ENCODE measurements around the gene UBAC2. TPM values are rescaled to one million over a fixed set of nuclear protein-coding genes. Genes with fewer than 3 reads are reported as not detected.

The UBAC2 gene
- polyA plus RNA-seq, 1 experiment = 71.4 TPM

- POLR2A ChIA-PET = interaction anchor here (1.2 kb wide), 1 partner anchor 9 kb away, joined by 11 read pairs; the partner anchor contains the start of gene UBAC2
- peaks cover 9% of the 10 kb centered on the region for H3K27me3 ChIP-seq (ENCODE audit: control insufficient read depth, insufficient read depth, low read length)
- no peak for TF ChIP-seq CTCF (IDR thresholded peaks at IDR 0.05; ENCODE audit: low read depth, low read length)
- CTCF ChIA-PET = interaction anchor here (1.4 kb wide), 1 partner anchor 10 kb away, joined by 4 read pairs; no protein-coding TSS in a partner anchor
- no peak for DNase-seq (ENCODE audit: low read depth, low spot score)
- no peak overlapping the region for H3K27ac ChIP-seq (ENCODE audit: low read depth, low read length)
- no peaks in the 10 kb centered on the region for H3K9me3 ChIP-seq (ENCODE audit: control insufficient read depth, insufficient read depth, low read length)
- H3K4me3 ChIP-seq (ENCODE audit: low read depth, low read length) = no peak overlapping the region
Observed at GRCh38 chr13:99191336-99191899, 9.2 kb upstream of the UBAC2 start.

- DNase-seq (ENCODE audit: low read depth, low spot score) = peak; percentile 27
- no peak for TF ChIP-seq CTCF (IDR thresholded peaks at IDR 0.05; ENCODE audit: low read depth, low read length)
- Histone ChIP-seq H3K27ac (ENCODE audit: low read depth, low read length) (no peak overlapping the region), H3K27me3 (ENCODE audit: control insufficient read depth, insufficient read depth, low read length) (peaks cover 9% of the 10 kb centered on the region), H3K4me3 (ENCODE audit: low read depth, low read length) (no peak overlapping the region), H3K9me3 (ENCODE audit: control insufficient read depth, insufficient read depth, low read length) (no peaks in the 10 kb centered on the region)
- ChIA-PET CTCF (interaction anchor here (1.4 kb wide), 1 partner anchor 9 kb away, joined by 4 read pairs; no protein-coding TSS in a partner anchor), POLR2A (interaction anchor here (1.2 kb wide), 1 partner anchor 8 kb away, joined by 11 read pairs; the partner anchor contains the start of gene UBAC2)
Observed at GRCh38 chr13:99191900-99192399, 8.7 kb upstream of the UBAC2 start.

- CTCF ChIA-PET = interaction anchor here (1.4 kb wide), 1 partner anchor 9 kb away, joined by 4 read pairs; no protein-coding TSS in a partner anchor
- H3K27ac ChIP-seq (ENCODE audit: low read depth, low read length) = no peak overlapping the region
- no peak for TF ChIP-seq CTCF (IDR thresholded peaks at IDR 0.05; ENCODE audit: low read depth, low read length)
- H3K9me3 ChIP-seq (ENCODE audit: control insufficient read depth, insufficient read depth, low read length) = no peaks in the 10 kb centered on the region
- no peak for DNase-seq (ENCODE audit: low read depth, low spot score)
- H3K4me3 ChIP-seq (ENCODE audit: low read depth, low read length) = no peak overlapping the region
- peaks cover 9% of the 10 kb centered on the region for H3K27me3 ChIP-seq (ENCODE audit: control insufficient read depth, insufficient read depth, low read length)
- POLR2A ChIA-PET = interaction anchor here (1.2 kb wide), 1 partner anchor 8 kb away, joined by 11 read pairs; the partner anchor contains the start of gene UBAC2
Observed at GRCh38 chr13:99192480-99192879, 8.2 kb upstream of the UBAC2 start.

GRCh38 chr13:99193152-99193551 is 7.5 kb upstream of the UBAC2 start:
- TF ChIP-seq CTCF (IDR thresholded peaks at IDR 0.05; ENCODE audit: low read depth, low read length) = no peak
- no peak overlapping the region for H3K4me3 ChIP-seq (ENCODE audit: low read depth, low read length)
- CTCF ChIA-PET = no interaction called here
- H3K27ac ChIP-seq (ENCODE audit: low read depth, low read length) = no peak overlapping the region
- no peaks in the 10 kb centered on the region for H3K9me3 ChIP-seq (ENCODE audit: control insufficient read depth, insufficient read depth, low read length)
- POLR2A ChIA-PET = no interaction called here
- peaks cover 9% of the 10 kb centered on the region for H3K27me3 ChIP-seq (ENCODE audit: control insufficient read depth, insufficient read depth, low read length)
- DNase-seq (ENCODE audit: low read depth, low spot score) = no peak

- POLR2A ChIA-PET = no interaction called here
- H3K4me3 ChIP-seq (ENCODE audit: low read depth, low read length) = no peak overlapping the region
- DNase-seq (ENCODE audit: low read depth, low spot score) = no peak
- H3K27ac ChIP-seq (ENCODE audit: low read depth, low read length) = no peak overlapping the region
- peaks cover 2% of the 10 kb centered on the region for H3K27me3 ChIP-seq (ENCODE audit: control insufficient read depth, insufficient read depth, low read length)
- CTCF ChIA-PET = interaction anchor here (1.1 kb wide), 1 partner anchor 69 kb away, joined by 4 read pairs; no protein-coding TSS in a partner anchor
- TF ChIP-seq CTCF (IDR thresholded peaks at IDR 0.05; ENCODE audit: low read depth, low read length) = peak; percentile 21; the same call in 1 of the 2 replicates
- H3K9me3 ChIP-seq (ENCODE audit: control insufficient read depth, insufficient read depth, low read length) = peaks cover 5% of the 10 kb centered on the region; the same call in 1 of the 2 replicates
Observed at GRCh38 chr13:99196466-99197116, 4.1 kb upstream of the UBAC2 start.

Measured in AG04450 (cell line).